Activated CD8-positive, alpha-beta T cell treated with anti-CD3 and anti-CD28 coated beads for 36 hours (primary cell): ENCODE measurements around the gene MIDN. TPM values are rescaled to one million over a fixed set of nuclear protein-coding genes. Genes with fewer than 3 reads are reported as not detected.

Experiments
- ATAC-seq: fragments of 200-7000 bp; cut with Tn5 transposase; one replicate; pipeline ENCODE4 v1.10.0; 2021; ENCODE audit warnings: mild to moderate bottlenecking, moderate library complexity
- CTCF ChIA-PET: fragments of 350-600 bp; sonication (Branson Sonifier 250); formaldehyde crosslinking; loops from one replicate; lab custom pipeline; 2021; ENCODE audit warnings: antibody characterized with exemption; lab: Charles Lee
- POLR2A ChIA-PET: fragments of 350-600 bp; sonication (Branson Sonifier 250); formaldehyde crosslinking; loops from one replicate; lab custom pipeline; 2021; ENCODE audit warnings: antibody characterized with exemption; lab: Charles Lee
- DNase-seq: peaks from one replicate; pipeline ENCODE4 v3.0.0-alpha.2; 2020
- H3K27ac Mint-ChIP-seq: one replicate; pipeline ENCODE4 v1.8.0; 2021; ENCODE audit warnings: mild to moderate bottlenecking, mixed read lengths
- H3K27me3 Mint-ChIP-seq: one replicate; pipeline ENCODE4 v1.8.0; 2021; ENCODE audit warnings: mixed read lengths
- H3K36me3 Mint-ChIP-seq: one replicate; pipeline ENCODE4 v1.8.0; 2021; ENCODE audit warnings: low read depth, mixed read lengths
- H3K4me1 Mint-ChIP-seq: one replicate; pipeline ENCODE4 v1.8.0; 2021; ENCODE audit warnings: low read depth, mixed read lengths
- H3K4me3 Mint-ChIP-seq: one replicate; pipeline ENCODE4 v1.8.0; 2021; ENCODE audit warnings: mild to moderate bottlenecking, moderate library complexity, mixed read lengths
- H3K9me3 Mint-ChIP-seq: one replicate; pipeline ENCODE4 v1.8.0; 2021; ENCODE audit warnings: mixed read lengths
- intact Hi-C: fragments of 100-400 bp; cut with micrococcal nuclease; formaldehyde crosslinking; loops from one replicate; pipeline ENCODE4 v1.10.0; 2022
- total RNA-seq, 2 experiments: library from RNA; stranded (reverse); gene quantifications; one replicate each; pipeline ENCODE4 v1.2.3, GENCODE V29; 2021
- TF ChIP-seq, protein P1 (sequence below): fragments of 200-600 bp; IDR thresholded peaks from one replicate; pipeline ENCODE4 v1.8.0; 2022; ENCODE audit warnings: antibody characterized with exemption, mild to moderate bottlenecking

The MIDN gene
- total RNA-seq, 2 experiments from 2014 or later = 41.1 to 43.9 TPM

DNA sequence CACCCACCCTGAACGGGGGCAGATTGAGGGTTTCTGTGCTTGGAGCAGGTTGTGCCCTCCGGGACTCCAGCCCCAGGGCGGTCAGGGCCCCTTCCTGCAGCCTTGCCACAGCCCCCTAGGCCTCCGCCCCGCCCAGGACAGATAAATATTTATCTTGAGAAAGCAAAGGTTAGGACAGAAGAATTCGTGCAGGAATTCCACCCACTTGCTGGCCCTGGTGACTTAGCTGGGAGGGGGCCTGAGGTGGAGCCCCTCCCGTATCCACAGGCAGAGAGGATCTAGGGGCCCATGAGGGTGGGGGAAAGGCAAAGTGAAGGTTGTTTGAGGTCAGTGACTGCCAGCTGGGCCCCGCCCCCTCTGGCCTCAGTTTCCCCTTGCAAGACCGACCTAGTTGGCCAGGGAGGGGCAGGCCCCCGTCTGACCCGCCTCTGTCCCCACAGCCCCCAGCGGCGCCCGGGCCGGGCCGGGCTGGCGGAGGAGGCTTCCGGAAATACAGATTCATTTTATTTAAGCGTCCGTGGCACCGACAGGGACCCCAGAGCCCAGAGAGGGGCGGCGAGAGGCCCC, 5.2 kb downstream of the MIDN start:
- Mint-ChIP-seq H3K27ac (peak overlapping the region; percentile 85), H3K27me3 (no peaks in the 10 kb centered on the region), H3K9me3 (no peaks in the 10 kb centered on the region), H3K4me3 (peak overlapping the region; percentile 63), H3K4me1 (peaks cover 28% of the 10 kb centered on the region), H3K36me3 (peaks cover 46% of the 10 kb centered on the region)
- intact Hi-C loops = loop anchor here (2.0 kb wide), 1 partner anchor 13 kb away; no protein-coding TSS in a partner anchor
- TF ChIP-seq, protein P1, sequence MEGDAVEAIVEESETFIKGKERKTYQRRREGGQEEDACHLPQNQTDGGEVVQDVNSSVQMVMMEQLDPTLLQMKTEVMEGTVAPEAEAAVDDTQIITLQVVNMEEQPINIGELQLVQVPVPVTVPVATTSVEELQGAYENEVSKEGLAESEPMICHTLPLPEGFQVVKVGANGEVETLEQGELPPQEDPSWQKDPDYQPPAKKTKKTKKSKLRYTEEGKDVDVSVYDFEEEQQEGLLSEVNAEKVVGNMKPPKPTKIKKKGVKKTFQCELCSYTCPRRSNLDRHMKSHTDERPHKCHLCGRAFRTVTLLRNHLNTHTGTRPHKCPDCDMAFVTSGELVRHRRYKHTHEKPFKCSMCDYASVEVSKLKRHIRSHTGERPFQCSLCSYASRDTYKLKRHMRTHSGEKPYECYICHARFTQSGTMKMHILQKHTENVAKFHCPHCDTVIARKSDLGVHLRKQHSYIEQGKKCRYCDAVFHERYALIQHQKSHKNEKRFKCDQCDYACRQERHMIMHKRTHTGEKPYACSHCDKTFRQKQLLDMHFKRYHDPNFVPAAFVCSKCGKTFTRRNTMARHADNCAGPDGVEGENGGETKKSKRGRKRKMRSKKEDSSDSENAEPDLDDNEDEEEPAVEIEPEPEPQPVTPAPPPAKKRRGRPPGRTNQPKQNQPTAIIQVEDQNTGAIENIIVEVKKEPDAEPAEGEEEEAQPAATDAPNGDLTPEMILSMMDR = no peak
- ChIA-PET POLR2A (interaction anchor here (0.7 to 1.9 kb wide), 12 partner anchors 8 to 232 kb away, joined by 3 to 30 read pairs (median 4); partner anchors contain the start of genes ARHGAP45, ATP5F1D, CIRBP and FAM174C), CTCF (interaction anchor here (0.8 to 16.1 kb wide), 5 partner anchors 10 to 15 kb away, joined by 4 to 449 read pairs (median 20); partner anchors contain the start of genes ATP5F1D and CIRBP)
- ATAC-seq (no peak), DNase-seq (no peak)

DNA sequence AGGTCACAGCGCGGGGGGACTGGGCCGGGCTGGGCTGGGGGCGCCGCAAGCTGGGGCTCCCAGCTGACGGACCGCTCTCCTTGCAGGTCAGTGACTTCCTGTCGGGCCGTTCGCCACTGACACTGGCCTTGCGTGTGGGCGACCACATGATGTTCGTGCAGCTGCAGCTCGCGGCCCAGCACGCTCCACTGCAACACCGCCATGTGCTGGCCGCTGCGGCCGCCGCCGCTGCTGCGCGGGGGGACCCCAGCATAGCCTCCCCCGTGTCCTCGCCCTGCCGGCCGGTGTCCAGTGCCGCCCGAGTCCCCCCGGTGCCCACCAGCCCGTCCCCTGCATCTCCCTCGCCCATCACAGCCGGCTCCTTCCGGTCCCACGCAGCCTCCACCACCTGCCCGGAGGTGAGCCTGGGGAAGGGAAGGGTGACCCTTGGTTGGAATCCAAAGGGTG, 5.7 kb downstream of the MIDN start:
- CTCF ChIA-PET = interaction anchor here (2.6 to 16.1 kb wide), 2 partner anchors 10 to 13 kb away, joined by 30 to 449 read pairs; partner anchors contain the start of gene ATP5F1D
- no peaks in the 10 kb centered on the region for H3K27me3 Mint-ChIP-seq
- peaks cover 50% of the 10 kb centered on the region for H3K36me3 Mint-ChIP-seq
- DNase-seq (no peak), ATAC-seq (no peak)
- H3K9me3 Mint-ChIP-seq = no peaks in the 10 kb centered on the region
- no peak overlapping the region for H3K4me3 Mint-ChIP-seq
- peak overlapping the region; percentile 57 for H3K27ac Mint-ChIP-seq
- TF ChIP-seq, protein P1 = no peak
- intact Hi-C loops = no loop called here
- H3K4me1 Mint-ChIP-seq = peaks cover 32% of the 10 kb centered on the region
- POLR2A ChIA-PET = interaction anchor here (0.8 to 1.9 kb wide), 6 partner anchors 7 to 26 kb away, joined by 3 to 30 read pairs (median 6); partner anchors contain the start of gene CIRBP

DNA sequence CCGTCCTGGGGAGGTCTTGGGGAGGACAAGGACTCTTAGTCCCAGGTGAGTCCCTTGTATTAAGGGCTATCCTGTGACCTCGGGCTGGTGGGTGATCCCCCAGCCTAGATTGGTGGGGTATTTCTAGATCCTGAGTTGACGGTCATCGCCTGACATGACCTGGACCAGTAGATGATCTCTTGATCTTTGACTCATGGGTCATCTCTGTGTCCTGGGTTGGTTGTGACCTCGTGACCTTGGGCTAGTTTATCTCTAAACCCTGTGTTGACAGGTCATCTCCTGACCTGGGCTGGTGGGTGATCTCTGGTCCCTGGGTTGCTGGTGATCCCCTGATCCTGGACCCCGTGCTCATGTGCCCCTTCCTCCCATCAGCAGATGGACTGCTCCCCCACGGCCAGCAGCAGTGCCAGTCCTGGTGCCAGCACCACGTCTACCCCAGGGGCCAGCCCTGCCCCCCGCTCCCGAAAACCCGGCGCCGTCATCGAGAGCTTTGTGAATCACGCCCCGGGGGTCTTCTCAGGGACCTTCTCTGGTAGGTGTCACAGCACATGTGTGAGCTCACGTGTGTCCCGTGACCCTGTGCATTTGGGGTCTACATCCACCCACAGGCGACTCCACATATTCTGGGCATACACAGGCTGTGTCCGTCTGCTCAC, 6.3 kb downstream of the MIDN start:
- DNase-seq (no peak), ATAC-seq (no peak)
- TF ChIP-seq, protein P1 = no peak
- ChIA-PET POLR2A (interaction anchor here (1.0 to 1.8 kb wide), 5 partner anchors 10 to 15 kb away, joined by 3 to 8 read pairs (median 4); partner anchors contain the start of gene CIRBP), CTCF (interaction anchor here (3.0 to 16.1 kb wide), 2 partner anchors 11 to 12 kb away, joined by 14 to 449 read pairs; partner anchors contain the start of gene ATP5F1D)
- peaks cover 35% of the 10 kb centered on the region for H3K4me1 Mint-ChIP-seq
- peaks cover 51% of the 10 kb centered on the region for H3K36me3 Mint-ChIP-seq
- H3K9me3 Mint-ChIP-seq = no peaks in the 10 kb centered on the region
- H3K4me3 Mint-ChIP-seq = no peak overlapping the region
- intact Hi-C loops = no loop called here
- peak overlapping the region; percentile 57 for H3K27ac Mint-ChIP-seq
- H3K27me3 Mint-ChIP-seq = no peaks in the 10 kb centered on the region

DNA sequence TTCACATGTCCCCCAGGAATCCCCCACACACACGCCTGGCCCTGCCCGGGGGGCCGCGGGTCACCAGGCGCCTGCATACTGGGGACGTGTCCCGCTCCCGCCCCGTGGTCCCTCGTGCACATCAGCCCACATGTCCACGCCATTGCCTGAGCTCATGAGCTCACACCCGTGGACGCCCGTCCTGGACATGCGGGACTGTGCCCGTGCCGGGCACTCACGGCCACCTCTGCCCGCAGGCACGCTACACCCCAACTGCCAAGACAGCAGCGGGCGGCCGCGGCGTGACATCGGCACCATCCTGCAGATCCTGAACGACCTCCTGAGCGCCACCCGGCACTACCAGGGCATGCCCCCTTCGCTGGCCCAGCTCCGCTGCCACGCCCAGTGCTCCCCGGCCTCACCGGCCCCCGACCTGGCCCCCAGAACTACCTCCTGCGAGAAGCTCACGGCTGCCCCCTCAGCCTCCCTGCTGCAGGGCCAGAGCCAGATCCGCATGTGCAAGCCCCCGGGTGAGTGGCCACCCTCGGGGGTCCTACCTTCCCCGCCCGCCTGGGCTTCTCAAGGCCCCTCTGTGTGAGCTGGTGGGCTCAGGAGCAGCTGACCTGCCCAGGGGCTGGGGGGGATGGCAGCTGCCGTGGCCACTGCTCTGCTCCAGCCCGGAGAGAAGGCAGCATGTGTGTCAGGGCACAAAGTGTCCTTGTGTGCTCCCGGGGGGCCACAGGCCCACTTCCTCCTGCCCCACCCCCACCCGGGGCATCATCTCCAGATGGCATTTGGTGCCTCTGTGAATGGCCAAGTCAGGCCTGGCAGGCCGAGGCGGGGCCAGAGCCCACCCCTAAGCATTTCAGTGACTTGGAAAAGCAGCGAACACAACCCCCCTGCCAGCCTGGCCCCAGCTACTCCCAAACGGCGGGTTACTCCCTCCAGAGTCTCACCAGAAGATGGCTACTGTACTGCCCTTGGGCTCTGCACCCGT, 7.1 kb downstream of the MIDN start:
- intact Hi-C loops = no loop called here
- H3K36me3 Mint-ChIP-seq = peaks cover 49% of the 10 kb centered on the region
- TF ChIP-seq, protein P1 = no peak
- ATAC-seq = no peak
- no peaks in the 10 kb centered on the region for H3K27me3 Mint-ChIP-seq
- CTCF ChIA-PET = interaction anchor here (3.0 to 16.1 kb wide), 2 partner anchors 11 to 12 kb away, joined by 14 to 449 read pairs; partner anchors contain the start of gene ATP5F1D
- DNase-seq = no peak
- H3K4me1 Mint-ChIP-seq = peaks cover 39% of the 10 kb centered on the region
- POLR2A ChIA-PET = interaction anchor here (0.8 to 1.8 kb wide), 5 partner anchors 11 to 16 kb away, joined by 3 to 8 read pairs (median 4); partner anchors contain the start of gene CIRBP
- no peaks in the 10 kb centered on the region for H3K9me3 Mint-ChIP-seq
- peak overlapping the region; percentile 57 for H3K27ac Mint-ChIP-seq
- no peak overlapping the region for H3K4me3 Mint-ChIP-seq
